Measurements from ENCODE around the gene MAGED4.

GRCh38 chrX:52213276-52213675 is 28.6 kb downstream of the MAGED4 start:
- TF ChIP-seq CTCF (conservative IDR thresholded peaks at IDR 0.05; ENCODE audit: low read depth, low read length) (no peak), EZH2 (IDR thresholded peaks at IDR 0.05; ENCODE audit: borderline replicate concordance, low read depth, low read length, poor library complexity, severe bottlenecking) (no peak)

Measured in A673 (cell line).